ENCODE measurements around the gene FOXJ1. TPM values are rescaled to one million over a fixed set of nuclear protein-coding genes. Genes with fewer than 3 reads are reported as not detected.

Gene FOXJ1
- total RNA-seq, 2 experiments from 2014 or later: 0.20 to 0.48 TPM

- ChIA-PET POLR2A (no interaction called here), CTCF (no interaction called here)
- Mint-ChIP-seq H3K4me3 (no peak overlapping the region), H3K27ac (no peak overlapping the region), H3K36me3 (ENCODE audit: low read depth) (no peaks in the 10 kb centered on the region), H3K27me3 (peaks cover 15% of the 10 kb centered on the region), H3K9me3 (no peaks in the 10 kb centered on the region), H3K4me1 (peaks cover 40% of the 10 kb centered on the region)
- DNase-seq: no peak
Measured at GRCh38 chr17:76137351-76138233, 3.5 kb downstream of the FOXJ1 start.

- no peak overlapping the region for H3K27ac Mint-ChIP-seq
- CTCF ChIA-PET: no interaction called here
Measured at GRCh38 chr17:76137001-76137350, 4.1 kb downstream of the FOXJ1 start.

GRCh38 chr17:76136276-76137000, 4.6 kb downstream of the FOXJ1 start:
- H3K27me3 Mint-ChIP-seq: peaks cover 15% of the 10 kb centered on the region
- ChIA-PET POLR2A (no interaction called here), CTCF (no interaction called here)
- H3K4me1 Mint-ChIP-seq: peaks cover 28% of the 10 kb centered on the region
- no peak overlapping the region for H3K4me3 Mint-ChIP-seq
- no peaks in the 10 kb centered on the region for H3K36me3 Mint-ChIP-seq (ENCODE audit: low read depth)
- H3K27ac Mint-ChIP-seq: peak overlapping the region; percentile 52
- no peaks in the 10 kb centered on the region for H3K9me3 Mint-ChIP-seq
- DNase-seq: no peak

More at GRCh38 chr17:76137001-76137350, 4.1 kb downstream of the FOXJ1 start:
- Mint-ChIP-seq H3K9me3 (no peaks in the 10 kb centered on the region), H3K4me3 (no peak overlapping the region), H3K36me3 (ENCODE audit: low read depth) (no peaks in the 10 kb centered on the region), H3K27me3 (peaks cover 15% of the 10 kb centered on the region), H3K4me1 (peaks cover 33% of the 10 kb centered on the region)
- POLR2A ChIA-PET: no interaction called here
- no peak for DNase-seq

DNA sequence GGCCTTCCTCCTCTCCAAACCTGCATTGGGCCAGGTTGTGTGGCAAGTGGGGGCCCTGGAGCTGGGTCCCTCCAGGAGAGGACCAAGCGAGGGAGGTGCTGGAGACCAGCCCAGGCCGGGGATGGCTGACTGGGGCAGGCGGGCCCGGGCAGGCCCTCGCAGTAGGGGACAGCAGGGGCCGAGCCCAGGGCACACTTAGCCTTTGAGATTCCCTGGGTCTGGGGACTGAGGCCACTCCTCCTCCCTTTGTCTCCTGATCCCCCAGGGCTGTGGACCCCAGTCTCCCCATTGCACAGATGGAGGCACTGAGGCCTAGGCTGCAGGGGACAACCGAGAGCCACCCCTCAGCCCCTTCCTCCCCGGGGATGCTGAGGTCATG, 5.2 kb downstream of the FOXJ1 start:
- Mint-ChIP-seq H3K36me3 (ENCODE audit: low read depth) (no peaks in the 10 kb centered on the region), H3K27me3 (peaks cover 13% of the 10 kb centered on the region), H3K27ac (peak overlapping the region; percentile 50), H3K4me1 (peaks cover 26% of the 10 kb centered on the region), H3K9me3 (no peaks in the 10 kb centered on the region), H3K4me3 (no peak overlapping the region)
- no peak for DNase-seq
- ChIA-PET CTCF (interaction anchor here (4.5 kb wide), 1 partner anchor 145 kb away, joined by 21 read pairs; no protein-coding TSS in a partner anchor), POLR2A (no interaction called here)

- no peak for DNase-seq
- Mint-ChIP-seq H3K4me3 (no peak overlapping the region), H3K27ac (peak overlapping the region; percentile 43), H3K27me3 (peaks cover 9% of the 10 kb centered on the region), H3K9me3 (no peaks in the 10 kb centered on the region), H3K36me3 (ENCODE audit: low read depth) (no peaks in the 10 kb centered on the region), H3K4me1 (peaks cover 25% of the 10 kb centered on the region)
- POLR2A ChIA-PET: no interaction called here
- CTCF ChIA-PET: interaction anchor here (0.7 to 4.5 kb wide), 3 partner anchors 11 to 145 kb away, joined by 5 to 21 read pairs (median 9); no protein-coding TSS in a partner anchor
Measured at GRCh38 chr17:76134911-76135809, 5.9 kb downstream of the FOXJ1 start.

GRCh38 chr17:76132574-76133338, 8.3 kb downstream of the FOXJ1 start:
- Mint-ChIP-seq H3K36me3 (ENCODE audit: low read depth) (no peaks in the 10 kb centered on the region), H3K27me3 (no peaks in the 10 kb centered on the region), H3K9me3 (no peaks in the 10 kb centered on the region), H3K4me1 (peaks cover 29% of the 10 kb centered on the region), H3K27ac (no peak overlapping the region), H3K4me3 (no peak overlapping the region)
- DNase-seq: no peak
- POLR2A ChIA-PET: interaction anchor here (0.6 to 1.0 kb wide), 2 partner anchors 57 to 138 kb away, joined by 3 read pairs; no protein-coding TSS in a partner anchor
- CTCF ChIA-PET: interaction anchor here (0.7 to 4.5 kb wide), 7 partner anchors 8 to 148 kb away, joined by 3 to 21 read pairs (median 9); no protein-coding TSS in a partner anchor

- peak overlapping the region; percentile 64 for H3K27ac Mint-ChIP-seq
- POLR2A ChIA-PET: no interaction called here
Measured at GRCh38 chr17:76131692-76132573, 9.1 kb downstream of the FOXJ1 start.

GRCh38 chr17:76131051-76131691, 9.9 kb downstream of the FOXJ1 start:
- DNase-seq: no peak
- no peaks in the 10 kb centered on the region for H3K27me3 Mint-ChIP-seq
- POLR2A ChIA-PET: no interaction called here
- peaks cover 42% of the 10 kb centered on the region for H3K4me1 Mint-ChIP-seq
- H3K4me3 Mint-ChIP-seq: no peak overlapping the region
- CTCF ChIA-PET: interaction anchor here (1.0 to 4.5 kb wide), 10 partner anchors 8 to 149 kb away, joined by 3 to 21 read pairs (median 4); no protein-coding TSS in a partner anchor
- no peaks in the 10 kb centered on the region for H3K9me3 Mint-ChIP-seq
- no peaks in the 10 kb centered on the region for H3K36me3 Mint-ChIP-seq (ENCODE audit: low read depth)
- H3K27ac Mint-ChIP-seq: peak overlapping the region; percentile 64

More at GRCh38 chr17:76131692-76132573, 9.1 kb downstream of the FOXJ1 start:
- H3K27me3 Mint-ChIP-seq: no peaks in the 10 kb centered on the region
- no peak for DNase-seq
- H3K4me3 Mint-ChIP-seq: no peak overlapping the region
- peaks cover 34% of the 10 kb centered on the region for H3K4me1 Mint-ChIP-seq
- CTCF ChIA-PET: interaction anchor here (1.3 to 4.5 kb wide), 3 partner anchors 10 to 148 kb away, joined by 4 to 21 read pairs (median 17); no protein-coding TSS in a partner anchor
- no peaks in the 10 kb centered on the region for H3K36me3 Mint-ChIP-seq (ENCODE audit: low read depth)
- no peaks in the 10 kb centered on the region for H3K9me3 Mint-ChIP-seq

GRCh38 chr17:76130473-76130872, 10.6 kb downstream of the FOXJ1 start:
- Mint-ChIP-seq H3K27me3 (no peaks in the 10 kb centered on the region), H3K27ac (no peak overlapping the region), H3K36me3 (ENCODE audit: low read depth) (no peaks in the 10 kb centered on the region), H3K9me3 (no peaks in the 10 kb centered on the region), H3K4me1 (peaks cover 43% of the 10 kb centered on the region), H3K4me3 (no peak overlapping the region)
- CTCF ChIA-PET: interaction anchor here (0.6 to 2.0 kb wide), 10 partner anchors 8 to 150 kb away, joined by 3 to 11 read pairs (median 4); no protein-coding TSS in a partner anchor
- POLR2A ChIA-PET: no interaction called here
- DNase-seq: no peak

GRCh38 chr17:76125922-76126321, 15.1 kb downstream of the FOXJ1 start:
- no peak overlapping the region for H3K27ac Mint-ChIP-seq
- H3K4me1 Mint-ChIP-seq: peaks cover 40% of the 10 kb centered on the region
- POLR2A ChIA-PET: no interaction called here

DNA sequence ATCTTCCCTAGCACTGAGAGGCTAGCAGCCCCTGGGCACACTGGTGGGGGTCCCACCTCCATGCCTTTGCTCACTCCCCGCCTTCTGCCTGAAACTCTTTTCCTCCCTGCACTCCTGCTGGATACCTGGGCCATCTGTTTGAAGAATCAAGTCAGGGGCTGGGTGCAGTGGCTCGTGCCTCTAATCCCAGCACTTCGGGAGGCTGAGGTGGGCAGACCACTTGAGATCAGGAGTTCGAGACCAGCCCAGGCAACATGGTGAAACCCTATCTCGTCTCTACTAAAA, 15.7 kb downstream of the FOXJ1 start:
- Mint-ChIP-seq H3K4me1 (peaks cover 38% of the 10 kb centered on the region), H3K27ac (no peak overlapping the region), H3K9me3 (no peaks in the 10 kb centered on the region), H3K36me3 (ENCODE audit: low read depth) (no peaks in the 10 kb centered on the region), H3K27me3 (no peaks in the 10 kb centered on the region), H3K4me3 (no peak overlapping the region)
- ChIA-PET POLR2A (no interaction called here), CTCF (interaction anchor here (1.0 to 11.6 kb wide), 7 partner anchors 8 to 156 kb away, joined by 3 to 160 read pairs (median 5); no protein-coding TSS in a partner anchor)
- DNase-seq: no peak

More at GRCh38 chr17:76125922-76126321, 15.1 kb downstream of the FOXJ1 start:
- DNase-seq: no peak
- Mint-ChIP-seq H3K4me3 (no peak overlapping the region), H3K36me3 (ENCODE audit: low read depth) (no peaks in the 10 kb centered on the region), H3K27me3 (no peaks in the 10 kb centered on the region), H3K9me3 (no peaks in the 10 kb centered on the region)
- CTCF ChIA-PET: interaction anchor here (1.0 to 11.6 kb wide), 7 partner anchors 16 to 155 kb away, joined by 3 to 160 read pairs (median 6); no protein-coding TSS in a partner anchor
